Memory B cell (primary cell): ENCODE measurements around the gene GALP.
"Not testable (repeated sequence)": the region's sequence is repeated elsewhere in the genome, so short reads cannot be mapped to it uniquely, and the experiment has no call there.

Experiments
- ATAC-seq: fragments of 150-1000 bp; cut with Tn5 transposase; 2 replicates; pipeline ENCODE4 v1.10.0; 2021; ENCODE audit warnings: low read depth, mild to moderate bottlenecking, moderate library complexity
- DNase-seq, 2 donors: peaks; one replicate each; pipeline ENCODE4 v3.0.0; 2022; ENCODE audit warnings: low spot score in 2 of 2
- H3K27ac Mint-ChIP-seq: one replicate; pipeline ENCODE4 v1.8.0; 2022; ENCODE audit warnings: mild to moderate bottlenecking, moderate library complexity, mixed read lengths
- H3K27me3 Mint-ChIP-seq: one replicate; pipeline ENCODE4 v1.8.0; 2022; ENCODE audit warnings: mixed read lengths
- H3K36me3 Mint-ChIP-seq: one replicate; pipeline ENCODE4 v1.8.0; 2022; ENCODE audit warnings: mild to moderate bottlenecking, mixed read lengths
- H3K4me1 Mint-ChIP-seq: one replicate; pipeline ENCODE4 v1.8.0; 2022; ENCODE audit warnings: mixed read lengths
- H3K4me3 Mint-ChIP-seq: one replicate; pipeline ENCODE4 v1.8.0; 2022; ENCODE audit warnings: mild to moderate bottlenecking, moderate library complexity, mixed read lengths
- H3K9me3 Mint-ChIP-seq: one replicate; pipeline ENCODE4 v1.8.0; 2022; ENCODE audit warnings: mixed read lengths

The GALP gene

DNA sequence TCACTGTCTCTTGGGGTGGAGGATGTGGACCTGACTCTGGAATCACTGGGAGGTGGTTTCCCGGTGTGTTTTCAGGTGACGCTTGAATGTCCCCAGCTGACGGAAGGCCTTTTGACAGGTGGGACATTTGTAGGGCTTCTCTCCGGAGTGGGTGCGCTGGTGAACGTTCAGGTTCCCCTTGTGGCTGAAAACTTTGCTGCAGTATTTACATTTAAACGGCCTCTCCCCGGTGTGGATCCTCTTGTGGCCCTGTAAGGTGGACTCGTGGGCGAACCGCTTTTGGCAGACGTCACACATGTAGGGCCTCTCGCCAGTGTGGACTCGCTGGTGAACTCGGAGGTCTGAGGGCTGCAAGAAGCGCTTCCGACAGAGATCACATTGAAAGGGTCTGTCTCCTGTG is 14.0 kb downstream of the GALP start:
- Mint-ChIP-seq H3K4me3 (no peak overlapping the region), H3K9me3 (no peaks in the 10 kb centered on the region), H3K36me3 (no peaks in the 10 kb centered on the region), H3K4me1 (no peaks in the 10 kb centered on the region), H3K27me3 (peaks cover 4% of the 10 kb centered on the region), H3K27ac (no peak overlapping the region)
- DNase-seq, result no peak
- ATAC-seq, result no peak

DNA sequence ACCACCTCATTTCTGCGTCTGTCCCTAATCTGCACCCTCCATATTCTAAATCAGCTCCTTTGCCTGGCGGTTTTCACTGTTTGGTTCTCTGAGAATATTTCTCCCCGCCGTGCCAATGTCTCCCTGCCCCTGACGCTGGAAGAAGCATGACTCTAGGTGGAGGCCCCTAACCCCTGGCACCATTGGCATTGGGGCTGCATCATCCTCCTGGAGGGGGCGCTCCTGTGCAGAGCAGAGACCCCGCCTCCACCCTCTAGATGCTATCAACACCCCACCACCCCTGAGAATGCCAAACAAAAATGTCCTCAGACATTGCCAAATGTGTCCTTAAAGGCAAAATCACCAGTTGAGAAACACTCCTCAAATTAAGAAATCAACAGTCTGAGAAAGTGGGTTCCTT is 15.3 kb downstream of the GALP start:
- H3K27me3 Mint-ChIP-seq, result peaks cover 4% of the 10 kb centered on the region
- no peak overlapping the region for H3K27ac Mint-ChIP-seq
- no peak overlapping the region for H3K4me3 Mint-ChIP-seq
- no peaks in the 10 kb centered on the region for H3K9me3 Mint-ChIP-seq
- H3K4me1 Mint-ChIP-seq, result no peaks in the 10 kb centered on the region
- no peak for DNase-seq
- no peak for ATAC-seq
- H3K36me3 Mint-ChIP-seq, result no peaks in the 10 kb centered on the region

DNA sequence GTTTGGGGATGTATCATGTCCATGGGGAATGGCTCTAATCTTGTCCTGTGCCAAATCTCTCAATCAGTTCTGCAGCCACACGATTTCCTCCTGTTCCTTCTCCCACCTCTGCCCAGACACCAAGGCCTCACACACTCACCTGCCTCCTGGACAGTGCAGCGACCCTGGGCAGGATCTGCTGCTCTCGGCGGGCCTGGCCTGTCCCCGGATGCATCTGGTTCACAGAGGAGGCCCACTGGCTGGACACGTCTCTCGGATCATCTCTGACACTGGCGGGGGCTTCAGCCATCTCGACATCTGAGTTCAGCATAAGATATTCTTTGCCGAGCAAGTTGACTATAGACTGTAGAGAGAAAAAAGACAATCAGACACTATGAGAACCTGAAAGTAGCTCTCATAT is 15.9 kb downstream of the GALP start:
- Mint-ChIP-seq H3K9me3 (no peaks in the 10 kb centered on the region), H3K4me3 (no peak overlapping the region), H3K27ac (no peak overlapping the region), H3K4me1 (no peaks in the 10 kb centered on the region), H3K27me3 (peaks cover 4% of the 10 kb centered on the region), H3K36me3 (no peaks in the 10 kb centered on the region)
- no peak for ATAC-seq
- no peak for DNase-seq

DNA sequence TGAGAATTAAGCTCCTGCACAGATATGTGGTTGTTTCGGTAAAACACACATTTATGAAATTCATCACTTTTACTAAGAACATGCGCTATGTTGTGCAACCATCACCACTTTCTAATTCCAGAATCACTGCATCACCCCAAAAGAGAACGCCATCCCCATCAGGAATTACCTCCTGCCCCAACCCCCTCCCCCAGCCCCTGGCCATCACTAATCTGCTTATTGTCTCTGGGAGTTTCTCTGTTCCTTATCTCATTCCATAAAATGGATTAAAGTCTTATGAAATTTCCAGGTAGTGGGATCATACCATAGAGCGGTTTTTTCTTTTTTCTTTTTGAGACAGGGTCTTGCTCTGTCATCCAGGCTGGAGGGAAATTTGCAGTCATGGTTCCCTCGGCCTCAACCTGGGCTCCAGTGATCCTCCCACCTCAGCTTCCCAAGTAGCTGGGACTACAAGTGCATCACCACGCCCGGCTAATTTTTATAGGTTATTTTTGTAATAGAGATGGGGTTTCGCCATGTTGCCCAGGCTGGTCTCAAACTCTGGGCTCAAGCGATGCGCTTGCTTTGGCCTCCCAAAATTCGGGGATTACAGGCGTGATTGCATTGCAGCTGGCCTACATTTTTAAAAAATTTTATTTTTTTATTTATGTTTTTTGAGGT is 18.3 kb downstream of the GALP start:
- DNase-seq, result no peak
- H3K27me3 Mint-ChIP-seq, result peaks cover 1% of the 10 kb centered on the region
- ATAC-seq, result no peak
- H3K9me3 Mint-ChIP-seq, result no peaks in the 10 kb centered on the region
- H3K4me3 Mint-ChIP-seq, result no peak overlapping the region
- H3K4me1 Mint-ChIP-seq, result no peaks in the 10 kb centered on the region
- H3K36me3 Mint-ChIP-seq, result no peaks in the 10 kb centered on the region
- no peak overlapping the region for H3K27ac Mint-ChIP-seq

DNA sequence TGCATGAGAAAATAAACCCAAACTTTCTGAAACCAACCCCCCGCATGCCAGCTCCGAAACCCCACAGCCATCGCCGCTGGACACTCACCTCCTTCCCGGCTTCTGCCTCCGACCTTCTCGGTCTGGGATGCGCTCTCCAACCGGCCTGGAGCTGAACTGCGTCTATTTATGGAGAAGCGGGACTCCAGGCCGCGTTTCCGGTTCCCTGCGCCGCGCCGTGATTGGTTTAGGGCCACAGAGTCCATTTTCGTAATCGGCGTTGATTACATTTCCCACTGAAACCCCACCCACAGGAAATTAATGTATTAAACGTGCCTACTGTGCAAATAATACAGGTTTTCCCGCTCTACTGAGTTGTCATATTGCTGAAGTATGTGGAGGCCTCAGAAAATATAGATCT is 21.8 kb downstream of the GALP start, which contains the start of gene ZSCAN5B:
Gene ZSCAN5B (minus strand): TSS at position 138 of the 400 bp plus-strand sequence. CDS start 4,731 bp downstream, outside the sequence.
- not testable (repeated sequence) for DNase-seq, ATAC-seq, H3K27me3 Mint-ChIP-seq, H3K4me3 Mint-ChIP-seq, H3K27ac Mint-ChIP-seq, H3K9me3 Mint-ChIP-seq, H3K36me3 Mint-ChIP-seq, H3K4me1 Mint-ChIP-seq

DNA sequence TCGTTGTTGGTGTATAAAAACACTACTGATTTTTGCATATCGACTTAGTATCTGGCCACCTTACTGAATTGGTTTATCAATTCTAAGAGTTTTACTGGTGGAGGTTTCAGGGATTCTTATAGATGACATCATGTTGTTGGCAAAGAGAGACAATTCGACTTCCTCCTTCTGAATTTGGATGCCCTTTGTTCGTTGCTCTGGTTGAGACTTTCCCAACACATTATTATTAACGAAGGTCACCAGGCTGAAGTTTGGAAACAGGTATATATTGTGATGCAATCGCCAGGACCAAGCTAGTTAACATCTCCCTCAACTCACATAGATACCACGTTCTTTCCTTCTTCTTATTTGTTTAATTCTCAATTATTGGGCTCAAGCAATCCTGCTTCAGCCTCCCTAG is 23.9 kb downstream of the GALP start:
- H3K9me3 Mint-ChIP-seq, result no peaks in the 10 kb centered on the region
- H3K27me3 Mint-ChIP-seq, result no peaks in the 10 kb centered on the region
- DNase-seq (no peak), ATAC-seq (no peak)
- no peaks in the 10 kb centered on the region for H3K4me1 Mint-ChIP-seq
- H3K27ac Mint-ChIP-seq, result no peak overlapping the region
- H3K4me3 Mint-ChIP-seq, result no peak overlapping the region
- no peaks in the 10 kb centered on the region for H3K36me3 Mint-ChIP-seq

DNA sequence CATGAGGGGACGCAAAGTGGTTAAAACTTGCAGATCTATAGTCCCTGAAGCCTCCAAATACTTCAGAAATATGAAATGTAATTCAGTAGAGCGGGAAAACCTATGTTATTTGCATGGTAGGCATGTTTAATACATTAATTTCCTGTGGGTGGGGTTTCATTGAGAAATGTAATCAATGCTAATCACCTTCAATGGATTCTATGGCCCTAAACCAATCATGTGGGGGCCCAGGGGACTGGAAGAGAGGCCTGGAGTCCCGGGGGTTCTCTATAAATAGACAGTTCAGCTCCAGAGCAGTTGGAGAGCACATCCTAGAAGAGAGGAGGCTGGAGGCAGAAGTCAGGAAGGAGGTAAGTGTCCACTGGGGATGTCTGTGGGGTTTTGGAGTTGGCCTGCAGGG is 26.2 kb downstream of the GALP start, which contains the start of gene ZSCAN5C:
Gene ZSCAN5C (plus strand): TSS at position 301 of the 400 bp plus-strand sequence. CDS start 3,641 bp downstream, outside the sequence.
- Mint-ChIP-seq H3K27ac (no peak within 1 kb of the TSS), H3K4me3 (no peak within 1 kb of the TSS), H3K4me1 (no peaks in the 10 kb centered on the region), H3K36me3 (no peaks in the 10 kb centered on the region), H3K27me3 (peaks cover 2% of the 10 kb centered on the region), H3K9me3 (no peaks in the 10 kb centered on the region)
- DNase-seq, result no peak
- ATAC-seq, result no peak

DNA sequence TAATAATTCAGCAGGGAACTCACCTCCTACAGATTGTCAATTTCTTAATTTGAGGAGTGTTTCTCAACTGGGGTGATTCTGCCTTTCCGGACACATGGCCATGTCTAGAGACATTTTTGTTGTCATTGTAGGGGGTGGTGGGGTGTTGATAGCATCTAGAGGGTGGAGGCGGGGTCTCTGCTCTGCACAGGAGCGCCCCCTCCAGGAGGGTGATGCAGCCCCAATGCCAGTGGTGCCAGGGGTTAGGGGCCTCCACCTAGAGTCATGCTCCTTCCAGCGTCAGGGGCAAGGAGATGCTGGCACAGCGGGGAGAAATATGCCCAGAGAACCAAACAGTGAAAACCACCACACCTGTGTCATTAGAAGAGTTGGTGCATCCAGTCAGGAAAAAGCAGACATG is 31.8 kb downstream of the GALP start:
- not testable (repeated sequence) for H3K27me3 Mint-ChIP-seq, ATAC-seq, H3K27ac Mint-ChIP-seq

DNA sequence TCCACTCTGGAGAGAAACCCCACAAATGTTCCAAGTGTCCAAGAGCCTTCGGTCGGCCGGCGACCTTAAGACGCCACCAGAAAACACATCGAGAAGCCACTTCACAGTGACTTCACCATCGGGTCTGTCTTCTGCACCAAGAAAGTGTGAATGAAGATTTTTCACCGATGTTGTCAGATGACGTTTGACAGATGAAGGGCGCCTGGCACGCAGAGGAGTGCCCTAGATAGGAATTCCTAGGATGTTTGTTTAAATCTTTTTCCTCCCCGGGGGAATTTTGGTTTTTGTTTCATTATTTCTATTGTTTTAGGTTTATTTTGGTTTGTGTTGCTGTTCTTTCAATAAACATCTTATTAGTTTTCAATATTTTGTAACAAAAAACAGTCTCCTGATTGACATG is 33.3 kb downstream of the GALP start:
- no peak for ATAC-seq
- Mint-ChIP-seq H3K27ac (no peak overlapping the region), H3K9me3 (no peaks in the 10 kb centered on the region)

More for the DNA sequence above, 31.8 kb downstream of the GALP start:
- H3K4me3 Mint-ChIP-seq, DNase-seq, H3K36me3 Mint-ChIP-seq, H3K4me1 Mint-ChIP-seq, H3K9me3 Mint-ChIP-seq: not testable (repeated sequence)

DNA sequence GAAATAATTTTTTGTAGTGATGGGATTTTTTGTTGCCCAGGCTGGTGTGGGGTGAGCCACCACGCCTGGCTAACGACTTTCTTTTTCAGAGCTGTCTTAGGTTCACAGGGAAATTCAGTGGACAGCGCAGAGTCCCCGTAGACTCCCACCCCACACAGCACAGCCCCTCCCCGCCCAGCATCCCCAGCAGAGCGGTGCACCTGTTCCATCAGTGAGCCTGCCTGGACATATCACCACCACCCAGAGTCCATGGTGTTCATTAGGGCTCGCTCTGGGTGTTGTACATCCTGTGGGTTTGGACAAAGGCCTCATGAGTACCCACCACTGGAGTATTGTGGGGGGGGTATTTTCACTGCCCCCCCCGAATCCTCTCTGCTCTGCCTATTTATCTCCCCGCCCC is 34.2 kb downstream of the GALP start:
- not testable (repeated sequence) for H3K4me1 Mint-ChIP-seq, DNase-seq, H3K27ac Mint-ChIP-seq, H3K4me3 Mint-ChIP-seq, ATAC-seq, H3K27me3 Mint-ChIP-seq, H3K9me3 Mint-ChIP-seq, H3K36me3 Mint-ChIP-seq

More for the DNA sequence above, 33.3 kb downstream of the GALP start:
- no peak for DNase-seq
- no peak overlapping the region for H3K4me3 Mint-ChIP-seq
- peaks cover 6% of the 10 kb centered on the region for H3K27me3 Mint-ChIP-seq
- no peaks in the 10 kb centered on the region for H3K4me1 Mint-ChIP-seq
- H3K36me3 Mint-ChIP-seq, result no peaks in the 10 kb centered on the region

DNA sequence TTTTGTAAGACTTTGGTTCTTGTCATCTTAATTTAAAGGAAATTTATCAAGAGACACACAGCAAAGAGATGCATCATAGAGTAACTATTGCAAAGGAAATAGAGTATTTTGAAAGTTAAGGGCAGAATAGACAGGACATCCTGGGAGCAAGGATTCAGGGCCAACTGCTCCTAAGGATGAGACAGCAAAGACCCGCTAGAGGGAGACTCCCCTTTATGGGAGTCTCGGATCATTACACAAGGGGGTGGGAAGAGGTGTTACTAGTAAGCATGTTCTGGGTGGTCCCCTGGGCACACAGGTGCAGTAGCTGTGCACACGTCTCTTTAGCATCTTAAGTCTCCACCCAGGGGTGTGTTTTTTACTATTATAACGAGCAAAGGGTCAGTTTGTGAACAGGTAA is 35.9 kb downstream of the GALP start:
- Mint-ChIP-seq H3K4me1 (no peaks in the 10 kb centered on the region), H3K27me3 (peaks cover 7% of the 10 kb centered on the region), H3K9me3 (no peaks in the 10 kb centered on the region), H3K4me3 (no peak overlapping the region), H3K36me3 (no peaks in the 10 kb centered on the region), H3K27ac (no peak overlapping the region)
- ATAC-seq (no peak), DNase-seq (no peak)

DNA sequence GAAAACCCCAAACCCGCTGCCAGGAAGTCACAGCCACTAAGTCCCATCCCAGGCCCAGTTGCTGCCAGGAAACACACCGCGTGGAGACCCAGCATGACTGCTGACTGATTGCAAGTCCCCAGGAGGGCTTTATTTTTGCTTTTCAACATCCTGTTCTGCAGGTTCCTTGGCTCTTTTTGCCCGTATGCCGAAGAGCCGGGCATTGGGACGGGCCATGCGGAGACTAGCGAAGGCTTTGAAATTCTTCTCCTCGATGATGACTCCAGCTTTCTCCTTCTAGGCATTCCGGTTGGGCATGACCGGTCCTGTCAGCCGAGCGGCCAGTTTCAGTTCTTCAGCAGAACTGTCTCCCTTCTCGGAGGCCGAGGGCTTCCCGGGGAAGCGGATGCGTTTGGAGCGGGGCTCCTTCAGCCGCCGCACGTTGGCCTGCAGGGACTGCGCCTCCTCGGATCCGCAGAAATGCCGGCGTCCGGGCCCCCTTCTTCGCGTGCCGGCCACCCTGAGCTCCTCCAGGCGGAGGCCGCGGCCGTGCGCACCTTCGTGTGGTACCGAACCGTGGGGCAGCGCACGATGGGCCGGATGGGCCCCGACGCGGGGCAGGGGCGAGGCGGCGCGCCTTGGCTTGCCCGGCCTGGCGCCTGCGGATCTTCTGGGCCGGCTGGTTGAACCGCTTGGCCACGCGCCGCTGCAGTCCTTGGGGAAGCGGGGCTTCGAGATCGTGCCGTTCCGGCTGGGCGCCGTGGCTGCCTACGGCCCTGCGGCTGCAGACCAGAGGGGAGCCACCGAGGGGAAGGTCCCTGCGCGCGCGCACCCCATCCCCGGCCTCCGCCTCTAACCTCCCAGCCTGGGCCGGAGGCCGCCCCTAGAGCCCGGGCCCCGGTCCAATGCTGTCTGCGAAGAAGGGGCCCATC is 41.5 kb downstream of the GALP start:
- DNase-seq (no peak), ATAC-seq (no peak)
- no peak overlapping the region for H3K27ac Mint-ChIP-seq
- H3K27me3 Mint-ChIP-seq, result peaks cover 7% of the 10 kb centered on the region
- peaks cover 9% of the 10 kb centered on the region for H3K36me3 Mint-ChIP-seq
- peaks cover 2% of the 10 kb centered on the region for H3K4me1 Mint-ChIP-seq
- no peaks in the 10 kb centered on the region for H3K9me3 Mint-ChIP-seq
- H3K4me3 Mint-ChIP-seq, result peak overlapping the region; percentile 3

DNA sequence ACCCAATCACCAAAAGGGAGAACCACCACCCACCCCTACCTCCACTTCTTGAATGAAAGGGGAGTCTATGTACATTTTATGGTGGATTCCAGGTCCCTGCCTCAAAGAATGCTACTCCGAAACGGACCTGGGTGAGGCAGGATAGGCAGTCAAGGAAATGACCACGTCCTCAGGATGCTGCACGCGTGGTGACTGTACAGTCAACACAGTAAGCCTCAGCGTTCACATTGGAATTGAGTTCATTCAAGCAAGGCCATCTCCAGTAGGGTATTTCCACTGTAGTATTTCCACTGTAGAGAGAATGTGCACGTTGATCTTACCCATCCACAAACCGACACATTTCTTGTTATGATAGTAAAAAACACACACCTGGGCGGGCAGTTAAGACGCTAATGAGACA is 43.2 kb downstream of the GALP start:
- Mint-ChIP-seq H3K27ac (no peak overlapping the region), H3K36me3 (peaks cover 18% of the 10 kb centered on the region), H3K4me1 (peaks cover 2% of the 10 kb centered on the region), H3K4me3 (no peak overlapping the region), H3K9me3 (no peaks in the 10 kb centered on the region), H3K27me3 (peaks cover 7% of the 10 kb centered on the region)
- ATAC-seq, result no peak
- no peak for DNase-seq

DNA sequence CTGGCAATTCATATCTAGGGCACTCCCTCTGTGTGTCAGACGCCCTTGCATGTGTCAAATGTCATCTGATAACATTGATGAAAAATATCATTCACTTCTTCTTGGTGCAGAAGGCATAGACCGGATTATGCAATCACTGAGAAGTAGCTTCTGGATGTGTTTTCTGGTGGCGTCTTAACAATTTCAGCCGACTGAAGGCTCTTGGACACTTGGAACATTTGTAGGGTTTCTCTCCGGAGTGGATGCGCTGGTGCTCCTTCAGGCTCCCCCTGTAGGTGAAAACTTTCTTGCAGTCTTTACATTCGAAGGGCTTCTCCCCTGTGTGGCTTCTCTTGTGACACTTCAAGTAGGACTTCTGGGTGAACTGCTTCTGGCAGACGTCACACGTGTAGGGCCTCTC is 45.6 kb downstream of the GALP start:
- H3K4me3 Mint-ChIP-seq, DNase-seq, H3K4me1 Mint-ChIP-seq, H3K27me3 Mint-ChIP-seq, H3K9me3 Mint-ChIP-seq, H3K27ac Mint-ChIP-seq, ATAC-seq: not testable (repeated sequence)
- H3K36me3 Mint-ChIP-seq, result peaks cover 18% of the 10 kb centered on the region
